ENCODE data around the gene VPS36.

The VPS36 gene

DNA sequence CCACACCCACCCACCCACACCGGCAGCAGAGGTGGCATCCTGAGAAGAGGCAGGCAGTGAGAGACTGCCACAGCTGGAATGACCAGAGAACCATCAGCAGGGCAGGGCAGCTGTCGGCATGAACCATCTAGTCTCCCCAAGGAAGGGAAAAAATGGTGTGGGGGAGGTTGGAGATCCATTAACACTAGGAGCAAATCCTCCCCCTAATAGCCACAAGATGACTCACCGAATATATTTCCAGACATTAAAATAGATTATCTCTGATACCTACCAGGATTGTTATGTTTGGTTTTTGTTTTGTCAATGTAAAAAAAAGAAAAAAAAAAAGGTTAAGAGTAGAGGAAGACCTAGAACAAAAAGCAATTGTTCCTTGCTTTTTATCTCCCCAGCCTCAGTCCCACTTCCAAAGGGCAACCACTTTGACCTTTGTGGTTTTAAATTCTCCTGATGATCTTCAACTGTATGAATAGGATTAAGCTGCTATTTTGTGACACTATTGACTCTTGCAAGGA, 78.6 kb downstream of the VPS36 start:
- FAIRE-seq (peak; percentile 57), DNase-seq (ENCODE audit: insufficient read length, low spot score) (peak; percentile 23)
- TF ChIP-seq POLR2A (IDR thresholded peaks at IDR 0.05; ENCODE audit: low read depth, low read length) = no peak

DNA sequence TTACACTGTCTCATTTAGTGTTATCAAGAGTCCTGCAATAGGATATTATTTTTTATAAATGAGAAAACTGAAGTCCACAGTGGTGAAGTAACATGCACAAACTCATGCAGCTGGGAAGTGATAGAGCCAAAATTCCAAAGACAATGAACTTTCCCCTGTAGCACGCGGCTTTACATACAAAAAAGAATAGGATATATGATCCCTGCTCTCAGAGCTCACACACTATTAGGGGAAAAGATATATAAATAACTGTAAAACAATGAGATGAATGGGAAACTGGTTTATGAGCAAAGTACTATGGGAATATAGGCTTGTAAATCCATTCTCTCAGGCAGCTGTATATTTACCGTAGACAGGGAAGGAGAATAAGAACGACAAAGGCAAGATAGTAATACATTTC, 84.1 kb downstream of the VPS36 start:
- DNase-seq (ENCODE audit: insufficient read length, low spot score) (no peak), FAIRE-seq (no peak)
- no peak for TF ChIP-seq POLR2A (IDR thresholded peaks at IDR 0.05; ENCODE audit: low read depth, low read length)
